ENCODE data around the gene WDFY4.

DNA sequence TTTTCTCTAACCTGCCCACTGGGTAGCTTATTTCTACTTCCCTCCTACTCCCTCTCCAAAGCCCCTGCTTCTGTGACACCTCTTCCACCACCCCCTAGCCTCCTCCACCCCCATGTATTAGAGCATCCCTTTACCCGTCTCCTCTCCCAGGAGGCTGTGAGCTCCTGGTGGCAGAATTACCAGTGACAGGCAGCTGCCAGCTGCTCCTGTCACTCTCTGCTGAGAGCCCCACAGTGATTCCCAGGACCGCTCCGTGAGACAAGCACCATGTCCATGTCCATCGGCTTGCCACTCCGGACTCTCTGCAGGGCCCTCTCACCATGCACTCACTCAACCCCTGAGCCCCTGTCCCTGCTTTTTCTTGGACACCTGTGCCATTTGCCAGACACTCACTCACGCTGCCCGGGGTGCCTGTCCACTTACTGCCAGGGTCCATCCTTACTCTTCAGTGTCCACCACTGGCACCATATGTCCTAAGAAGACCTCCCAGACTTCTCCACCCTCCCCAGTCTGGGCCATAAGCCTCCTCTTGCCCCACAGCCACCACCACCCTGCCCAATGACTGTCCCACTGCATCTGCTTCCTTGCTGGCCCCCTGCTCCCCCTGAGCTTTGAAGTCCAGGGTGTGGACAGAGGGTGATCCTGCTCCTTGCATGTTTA is 9.8 kb downstream of the WDFY4 start:
- TF ChIP-seq, protein P1, sequence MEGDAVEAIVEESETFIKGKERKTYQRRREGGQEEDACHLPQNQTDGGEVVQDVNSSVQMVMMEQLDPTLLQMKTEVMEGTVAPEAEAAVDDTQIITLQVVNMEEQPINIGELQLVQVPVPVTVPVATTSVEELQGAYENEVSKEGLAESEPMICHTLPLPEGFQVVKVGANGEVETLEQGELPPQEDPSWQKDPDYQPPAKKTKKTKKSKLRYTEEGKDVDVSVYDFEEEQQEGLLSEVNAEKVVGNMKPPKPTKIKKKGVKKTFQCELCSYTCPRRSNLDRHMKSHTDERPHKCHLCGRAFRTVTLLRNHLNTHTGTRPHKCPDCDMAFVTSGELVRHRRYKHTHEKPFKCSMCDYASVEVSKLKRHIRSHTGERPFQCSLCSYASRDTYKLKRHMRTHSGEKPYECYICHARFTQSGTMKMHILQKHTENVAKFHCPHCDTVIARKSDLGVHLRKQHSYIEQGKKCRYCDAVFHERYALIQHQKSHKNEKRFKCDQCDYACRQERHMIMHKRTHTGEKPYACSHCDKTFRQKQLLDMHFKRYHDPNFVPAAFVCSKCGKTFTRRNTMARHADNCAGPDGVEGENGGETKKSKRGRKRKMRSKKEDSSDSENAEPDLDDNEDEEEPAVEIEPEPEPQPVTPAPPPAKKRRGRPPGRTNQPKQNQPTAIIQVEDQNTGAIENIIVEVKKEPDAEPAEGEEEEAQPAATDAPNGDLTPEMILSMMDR (optimal IDR thresholded peaks at IDR 0.05 in 1 of 3, IDR thresholded peaks at IDR 0.05 in 1 of 3, conservative IDR thresholded peaks at IDR 0.05 in 1 of 3; ENCODE audit: extremely low read depth in 1 of 3, insufficient read depth in 2 of 3, low read length in 3 of 3) = no peak
- no peak for TF ChIP-seq EZH2 (IDR thresholded peaks at IDR 0.05; ENCODE audit: low read length)

Measured in keratinocyte (primary cell).